Forelimb muscle (tissue), 1 donor: Measurements from ENCODE around the gene ST14. TPM values are rescaled to one million over a fixed set of nuclear protein-coding genes. Genes with fewer than 3 reads are reported as not detected.
"Not testable (repeated sequence)": the region's sequence is repeated elsewhere in the genome, so short reads cannot be mapped to it uniquely, and the experiment has no call there.

Experiments used
- DNase-seq: peaks from one replicate; pipeline ENCODE4 v3.0.0-alpha.2; 2013; ENCODE audit warnings: low read depth
- polyA plus RNA-seq: library from polyadenylated mRNA; unstranded; fragments of 120-200 nt; gene quantifications from one replicate; pipeline ENCODE4 v1.2.1, GENCODE V29; 2013; ENCODE audit not compliant: insufficient read length

ST14 gene
- polyA plus RNA-seq, 1 donor: 0.40 TPM

GRCh38 chr11:130188047-130188446, 28.5 kb downstream of the ST14 start:
- DNase-seq: no peak

DNA sequence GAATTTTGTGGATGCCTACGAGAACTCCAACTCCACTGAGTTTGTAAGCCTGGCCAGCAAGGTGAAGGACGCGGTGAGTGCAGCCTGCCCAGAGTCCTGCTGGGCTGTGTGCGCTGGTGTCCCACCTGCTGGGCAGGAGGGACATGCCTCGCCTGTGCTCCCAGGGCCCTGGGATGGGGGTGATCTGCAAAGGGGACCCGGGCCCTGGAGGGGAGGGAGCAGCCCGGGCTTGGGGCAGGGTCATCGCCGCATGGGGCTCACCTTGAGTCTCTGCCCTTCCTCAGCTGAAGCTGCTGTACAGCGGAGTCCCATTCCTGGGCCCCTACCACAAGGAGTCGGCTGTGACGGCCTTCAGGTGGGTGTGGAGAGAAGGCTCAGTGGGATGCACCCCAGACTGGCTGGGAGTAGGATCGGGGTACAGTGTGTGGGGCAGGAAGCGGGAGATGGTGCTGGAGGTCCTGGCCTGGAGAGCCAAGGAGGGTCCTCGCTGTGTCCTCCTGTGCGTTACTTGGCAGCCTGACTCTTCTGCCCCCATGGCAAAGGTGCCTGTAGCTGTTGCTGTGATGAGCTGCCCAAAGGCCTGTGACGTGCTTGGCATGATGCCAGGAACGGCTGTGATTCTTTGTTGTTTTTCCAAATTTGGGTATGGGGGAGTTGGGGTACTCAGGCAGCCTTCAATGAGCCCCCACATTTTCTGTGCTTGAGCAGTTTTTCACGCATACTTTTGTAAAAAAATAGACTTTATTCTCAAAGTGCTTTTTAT, 29.2 kb downstream of the ST14 start:
- DNase-seq: no peak

GRCh38 chr11:130189492-130190210, 30.1 kb downstream of the ST14 start:
- no peak for DNase-seq

GRCh38 chr11:130190371-130190881, 30.8 kb downstream of the ST14 start:
- no peak for DNase-seq

DNA sequence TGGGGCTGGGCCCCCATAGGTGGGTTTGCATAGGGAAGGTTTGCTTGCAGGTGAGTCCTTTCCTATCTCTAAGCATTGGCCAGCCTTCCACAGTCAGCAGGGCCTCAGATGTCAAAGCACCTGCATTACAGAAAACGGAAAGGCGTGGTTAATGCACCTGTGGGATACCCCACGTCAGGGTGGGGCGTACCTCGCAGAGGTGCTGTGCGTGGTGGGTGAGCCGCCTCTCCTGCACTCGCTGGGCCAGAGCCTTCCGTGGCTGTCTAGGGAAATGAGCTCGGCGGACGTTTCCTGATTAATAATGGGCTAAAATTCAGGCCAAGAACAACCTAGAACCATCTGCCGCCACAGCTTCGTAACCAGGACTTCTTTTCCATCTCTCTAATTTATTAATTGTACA, 32.3 kb downstream of the ST14 start:
- no peak for DNase-seq

DNA sequence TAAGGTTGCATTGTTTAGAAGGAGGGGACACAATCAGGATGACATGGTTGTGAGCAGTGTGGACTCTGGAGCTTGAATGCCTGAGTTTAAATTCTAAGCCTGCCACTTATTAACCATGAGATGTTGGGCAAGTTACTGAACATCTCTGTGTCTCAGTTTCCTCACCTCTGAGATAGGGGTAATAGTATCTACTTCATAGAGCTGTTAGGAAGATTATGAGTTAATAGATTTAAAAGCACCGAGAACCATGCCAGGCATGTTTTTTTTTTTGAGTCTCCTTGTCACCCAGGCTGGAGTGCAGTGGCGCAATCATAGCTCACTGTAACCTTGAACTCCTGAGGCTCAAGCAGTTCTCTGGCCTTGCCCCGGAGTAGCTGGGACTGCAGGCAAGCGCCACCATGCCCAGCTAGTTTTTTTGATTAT, 33.3 kb downstream of the ST14 start:
- DNase-seq: no peak

DNA sequence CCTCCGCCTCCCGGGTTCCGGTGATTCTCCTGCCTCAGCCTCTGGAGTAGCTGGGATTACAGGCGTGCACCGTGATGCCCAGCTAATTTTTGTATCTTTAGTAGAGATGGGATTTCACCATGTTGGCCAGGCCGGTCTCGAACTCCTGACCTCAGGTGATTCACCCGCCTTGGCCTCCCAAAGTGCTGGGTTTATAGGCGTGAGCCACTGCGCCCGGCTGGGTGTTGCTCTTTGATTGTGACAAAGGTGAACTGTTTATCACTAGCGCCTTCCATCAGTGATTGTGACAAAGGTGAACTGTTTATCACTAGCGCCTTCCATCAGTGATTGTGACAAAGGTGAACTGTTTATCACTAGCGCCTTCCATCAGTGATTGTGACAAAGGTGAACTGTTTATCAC, 34.0 kb downstream of the ST14 start:
- DNase-seq: not testable (repeated sequence)

GRCh38 chr11:130194241-130195023, 34.9 kb downstream of the ST14 start:
- DNase-seq: no peak

DNA sequence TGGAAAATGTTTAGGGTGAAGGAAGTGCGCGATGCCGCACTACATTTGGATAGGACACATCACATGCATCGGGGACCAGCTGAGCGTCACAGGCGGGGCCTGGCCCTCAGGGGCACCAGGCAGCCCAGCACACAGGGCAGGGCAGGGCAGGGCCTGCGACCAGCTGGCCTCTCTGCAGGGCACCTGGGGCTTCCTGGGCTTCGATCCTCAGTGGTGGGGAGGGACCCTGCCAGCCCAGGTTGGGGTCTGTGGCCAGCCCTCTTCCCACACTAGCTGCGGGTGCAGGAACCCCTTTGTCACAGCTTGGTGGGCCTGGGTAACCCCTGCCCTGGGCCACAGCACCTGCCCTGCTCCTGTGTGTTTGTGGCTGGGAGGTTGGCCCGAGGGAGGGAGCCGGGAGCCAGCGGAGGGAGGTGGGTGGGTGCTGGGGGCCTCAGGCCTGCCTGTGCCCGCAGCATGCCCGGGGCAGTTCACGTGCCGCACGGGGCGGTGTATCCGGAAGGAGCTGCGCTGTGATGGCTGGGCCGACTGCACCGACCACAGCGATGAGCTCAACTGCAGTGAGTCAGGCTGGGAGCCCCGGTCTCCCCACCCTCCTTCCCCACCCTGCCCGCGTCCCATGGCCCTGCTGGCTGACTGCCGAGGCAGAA, 37.9 kb downstream of the ST14 start:
- no peak for DNase-seq

DNA sequence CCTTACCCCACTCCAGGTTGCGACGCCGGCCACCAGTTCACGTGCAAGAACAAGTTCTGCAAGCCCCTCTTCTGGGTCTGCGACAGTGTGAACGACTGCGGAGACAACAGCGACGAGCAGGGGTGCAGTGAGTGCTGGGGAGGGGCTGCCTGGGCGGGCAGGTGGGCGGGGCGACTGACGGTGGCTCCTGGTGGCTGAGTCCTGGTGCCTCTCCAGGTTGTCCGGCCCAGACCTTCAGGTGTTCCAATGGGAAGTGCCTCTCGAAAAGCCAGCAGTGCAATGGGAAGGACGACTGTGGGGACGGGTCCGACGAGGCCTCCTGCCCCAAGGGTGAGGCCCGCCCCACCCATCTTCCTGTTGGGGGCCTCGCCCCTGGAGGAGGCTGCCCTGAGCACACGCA, 38.7 kb downstream of the ST14 start:
- DNase-seq: no peak

- DNase-seq: no peak
These were observed 39.4 kb downstream of the ST14 start for GRCh38 chr11:130198964-130199363.

DNA sequence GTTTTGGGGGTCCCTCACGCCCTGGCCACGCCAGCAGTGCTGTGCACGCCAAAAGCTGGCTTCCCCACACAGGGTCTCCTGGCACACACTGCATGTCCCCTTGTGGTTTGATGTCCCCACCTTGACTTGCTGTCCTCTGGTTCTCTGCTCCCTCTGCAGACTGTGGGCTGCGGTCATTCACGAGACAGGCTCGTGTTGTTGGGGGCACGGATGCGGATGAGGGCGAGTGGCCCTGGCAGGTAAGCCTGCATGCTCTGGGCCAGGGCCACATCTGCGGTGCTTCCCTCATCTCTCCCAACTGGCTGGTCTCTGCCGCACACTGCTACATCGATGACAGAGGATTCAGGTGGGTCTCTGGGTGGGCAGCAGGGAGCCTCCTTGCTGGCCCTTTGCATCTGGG, 40.2 kb downstream of the ST14 start:
- DNase-seq: no peak

DNA sequence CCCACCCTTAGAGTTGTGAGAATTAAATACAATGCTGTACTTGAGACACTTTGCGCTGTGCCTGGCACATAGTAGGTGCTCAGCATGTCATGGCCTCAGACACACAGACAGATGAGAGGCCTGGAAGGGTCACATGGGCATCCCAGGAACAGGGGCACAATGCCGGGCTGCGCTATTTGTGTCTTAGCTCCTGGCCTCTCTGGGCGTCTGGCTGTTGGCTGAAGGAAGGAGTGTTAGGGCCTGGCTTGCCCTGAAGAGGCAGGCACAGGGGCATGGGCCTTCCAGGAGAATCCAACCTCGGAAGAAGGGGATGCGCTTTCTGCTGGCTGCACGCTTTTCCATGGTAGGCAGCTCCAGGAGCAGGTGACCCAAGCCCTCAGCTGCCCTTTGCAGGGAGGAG, 41.4 kb downstream of the ST14 start:
- DNase-seq: no peak

GRCh38 chr11:130202009-130202817, 42.6 kb downstream of the ST14 start:
- no peak for DNase-seq

- no peak for DNase-seq
These were observed 43.5 kb downstream of the ST14 start for GRCh38 chr11:130202818-130203689.

- no peak for DNase-seq
These were observed 44.5 kb downstream of the ST14 start for GRCh38 chr11:130203766-130204702.

- DNase-seq: no peak
These were observed 45.1 kb downstream of the ST14 start for GRCh38 chr11:130204703-130205095.

DNA sequence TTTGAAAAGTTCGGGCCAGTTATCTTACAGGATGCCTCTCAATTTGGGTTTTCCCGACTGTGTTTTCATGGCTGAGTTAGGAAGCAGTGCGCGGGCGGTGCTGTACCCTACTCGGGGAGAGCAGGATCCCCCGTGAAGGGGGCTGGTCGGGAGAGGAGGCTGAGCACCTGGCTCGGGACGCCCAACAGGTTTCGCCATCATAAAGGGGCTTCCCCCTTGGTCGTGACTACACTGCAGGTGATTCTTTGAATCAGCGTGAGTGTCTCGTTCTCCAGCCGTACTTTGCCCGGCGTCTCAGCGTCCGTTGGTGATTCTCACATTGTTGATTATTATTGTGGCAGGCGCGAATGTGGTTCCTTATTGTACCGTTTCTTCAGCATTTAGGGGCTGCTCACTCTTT, 46.6 kb downstream of the ST14 start:
- no peak for DNase-seq
